Muscle layer of colon (tissue), 2 donors: ENCODE measurements around the gene HPSE.
"Not testable (repeated sequence)": the region's sequence is repeated elsewhere in the genome, so short reads cannot be mapped to it uniquely, and the experiment has no call there.

Experiments
- H3K27ac ChIP-seq: one replicate; pipeline ENCODE4 v1.7.0; 2013; ENCODE audit warnings: low read depth, mild to moderate bottlenecking, low read length, moderate library complexity
- H3K27me3 ChIP-seq, 2 donors: one replicate each; pipeline ENCODE4 v1.7.0; 2013; ENCODE audit warnings: low read length in 2 of 2, mild to moderate bottlenecking in 2 of 2; ENCODE audit not compliant: insufficient read depth in 2 of 2, control insufficient read depth in 1 of 2
- H3K36me3 ChIP-seq: one replicate; pipeline ENCODE4 v1.7.0; 2013; ENCODE audit warnings: mild to moderate bottlenecking, low read length; ENCODE audit not compliant: insufficient read depth
- H3K4me1 ChIP-seq: one replicate; pipeline ENCODE4 v1.7.0; 2013; ENCODE audit warnings: mild to moderate bottlenecking, low read length; ENCODE audit not compliant: insufficient read depth
- H3K4me3 ChIP-seq, 2 donors: one replicate each; pipeline ENCODE4 v1.7.0; 2013; ENCODE audit warnings: low read length in 2 of 2, low read depth in 1 of 2, mild to moderate bottlenecking in 1 of 2, moderate library complexity in 1 of 2
- H3K9ac ChIP-seq: one replicate; pipeline ENCODE4 v1.7.0; 2013; ENCODE audit warnings: low read length
- H3K9me3 ChIP-seq: one replicate; pipeline ENCODE4 v1.7.0; 2013; ENCODE audit warnings: mild to moderate bottlenecking, low read length
- donor health status: abdominal sarcoma.
- donor health status: Adenocarcinoma of cecum.

The HPSE gene

GRCh38 chr4:83329521-83330110 is 5.0 kb downstream of the HPSE start:
- no peak overlapping the region for H3K27ac ChIP-seq
- no peak overlapping the region for H3K9ac ChIP-seq
- no peaks in the 10 kb centered on the region for H3K4me1 ChIP-seq
- H3K36me3 ChIP-seq, result no peaks in the 10 kb centered on the region
- H3K4me3 ChIP-seq, result no peak overlapping the region
- no peaks in the 10 kb centered on the region for H3K9me3 ChIP-seq
- H3K27me3 ChIP-seq, result peaks cover 4 to 5% of the 10 kb centered on the region in 2 donors

- Histone ChIP-seq H3K27me3 (peaks cover 0 to 4% of the 10 kb centered on the region in 2 donors), H3K27ac (no peak overlapping the region), H3K9ac (no peak overlapping the region), H3K4me3 (no peak overlapping the region), H3K4me1 (no peaks in the 10 kb centered on the region), H3K9me3 (no peaks in the 10 kb centered on the region), H3K36me3 (no peaks in the 10 kb centered on the region)
Measured at GRCh38 chr4:83328521-83329187, 6.0 kb downstream of the HPSE start.

- Histone ChIP-seq H3K9me3 (no peaks in the 10 kb centered on the region), H3K4me1 (no peaks in the 10 kb centered on the region), H3K27ac (no peak overlapping the region), H3K4me3 (no peak overlapping the region), H3K27me3 (no peaks in the 10 kb centered on the region), H3K36me3 (no peaks in the 10 kb centered on the region), H3K9ac (no peak overlapping the region)
Measured at GRCh38 chr4:83326546-83326945, 8.1 kb downstream of the HPSE start.

GRCh38 chr4:83325306-83325705 is 9.3 kb downstream of the HPSE start:
- not testable (repeated sequence) for H3K9ac ChIP-seq, H3K4me3 ChIP-seq, H3K9me3 ChIP-seq, H3K27ac ChIP-seq, H3K36me3 ChIP-seq, H3K4me1 ChIP-seq, H3K27me3 ChIP-seq

GRCh38 chr4:83323136-83323535 is 11.5 kb downstream of the HPSE start:
- Histone ChIP-seq H3K36me3 (no peaks in the 10 kb centered on the region), H3K4me3 (no peak overlapping the region), H3K9ac (no peak overlapping the region), H3K4me1 (no peaks in the 10 kb centered on the region), H3K9me3 (no peaks in the 10 kb centered on the region), H3K27ac (no peak overlapping the region), H3K27me3 (no peaks in the 10 kb centered on the region)

GRCh38 chr4:83320548-83320947 is 14.1 kb downstream of the HPSE start:
- Histone ChIP-seq H3K4me3 (no peak overlapping the region), H3K9ac (no peak overlapping the region), H3K4me1 (no peaks in the 10 kb centered on the region), H3K9me3 (no peaks in the 10 kb centered on the region), H3K27ac (no peak overlapping the region), H3K36me3 (no peaks in the 10 kb centered on the region), H3K27me3 (no peaks in the 10 kb centered on the region)

- Histone ChIP-seq H3K4me1 (no peaks in the 10 kb centered on the region), H3K36me3 (no peaks in the 10 kb centered on the region), H3K4me3 (no peak overlapping the region), H3K27ac (no peak overlapping the region), H3K27me3 (no peaks in the 10 kb centered on the region), H3K9ac (no peak overlapping the region), H3K9me3 (no peaks in the 10 kb centered on the region)
Measured at GRCh38 chr4:83318666-83319065, 16.0 kb downstream of the HPSE start.

GRCh38 chr4:83317671-83318070 is 17.0 kb downstream of the HPSE start:
- Histone ChIP-seq H3K9me3 (no peaks in the 10 kb centered on the region), H3K9ac (no peak overlapping the region), H3K36me3 (no peaks in the 10 kb centered on the region), H3K4me3 (no peak overlapping the region), H3K27ac (no peak overlapping the region), H3K27me3 (no peaks in the 10 kb centered on the region), H3K4me1 (no peaks in the 10 kb centered on the region)

GRCh38 chr4:83316459-83317165 is 18.0 kb downstream of the HPSE start:
- no peak overlapping the region for H3K9ac ChIP-seq
- H3K4me1 ChIP-seq, result no peaks in the 10 kb centered on the region
- no peak overlapping the region for H3K27ac ChIP-seq
- H3K36me3 ChIP-seq, result no peaks in the 10 kb centered on the region
- H3K9me3 ChIP-seq, result no peaks in the 10 kb centered on the region
- H3K4me3 ChIP-seq, result no peak overlapping the region
- H3K27me3 ChIP-seq, result no peaks in the 10 kb centered on the region

- no peaks in the 10 kb centered on the region for H3K9me3 ChIP-seq
Measured at GRCh38 chr4:83315341-83315870, 19.2 kb downstream of the HPSE start.

GRCh38 chr4:83308672-83309071 is 26.0 kb downstream of the HPSE start:
- Histone ChIP-seq H3K36me3 (no peaks in the 10 kb centered on the region), H3K27me3 (no peaks in the 10 kb centered on the region), H3K9me3 (no peaks in the 10 kb centered on the region), H3K4me1 (no peaks in the 10 kb centered on the region), H3K27ac (no peak overlapping the region), H3K9ac (no peak overlapping the region), H3K4me3 (no peak overlapping the region)

More at GRCh38 chr4:83315341-83315870, 19.2 kb downstream of the HPSE start:
- Histone ChIP-seq H3K27ac (no peak overlapping the region), H3K27me3 (no peaks in the 10 kb centered on the region), H3K4me3 (no peak overlapping the region), H3K9ac (no peak overlapping the region), H3K36me3 (no peaks in the 10 kb centered on the region), H3K4me1 (no peaks in the 10 kb centered on the region)
